GM12878 (cell line): ENCODE data around the gene KRT25. TPM values are rescaled to one million over a fixed set of nuclear protein-coding genes. Genes with fewer than 3 reads are reported as not detected.
A peak's percentile ranks its signal among the peaks of the same experiment; 100 is the strongest.

Source experiments
- ATAC-seq: fragments of 200-7000 bp; cut with Tn5 transposase; 3 replicates; pipeline ENCODE4 v1.9.1; 2020; ENCODE audit warnings: mild to moderate bottlenecking, moderate library complexity
- BruUV-seq: library from RNA; stranded (reverse); fragments of 400-500 nt; replicated peaks from 2 replicates; lab custom pipeline; 2021; lab: Mats Ljungman, UMichigan
- CTCF ChIA-PET: fragments of 300-600 bp; sonication (Branson Sonifier 250); formaldehyde crosslinking; extraction: SDS; loops from one replicate; lab custom pipeline; 2021; ENCODE audit warnings: inconsistent platforms; lab: Yijun Ruan, JAX
- POLR2A ChIA-PET: fragments of 350-600 bp; formaldehyde crosslinking; extraction: SDS; loops from one replicate; lab custom pipeline; 2021; ENCODE audit warnings: inconsistent platforms; lab: Charles Lee
- RAD21 ChIA-PET: fragments of 300-600 bp; sonication (Branson Sonifier 250); formaldehyde crosslinking; loops from one replicate; lab custom pipeline; 2023; ENCODE audit warnings: antibody characterized with exemption; ENCODE audit not compliant: unreplicated experiment; lab: Charles Lee
- SMC1A ChIA-PET: fragments of 300-600 bp; sonication (Branson Sonifier 250); formaldehyde crosslinking; loops from one replicate; lab custom pipeline; 2023; ENCODE audit not compliant: unreplicated experiment, uncharacterized antibody; lab: Charles Lee
- DNase-seq: peaks from one replicate; pipeline ENCODE4 v3.0.0-alpha.2; 2011; ENCODE audit warnings: low read depth, low spot score
- FAIRE-seq: peaks from 3 replicates; lab custom pipeline; 2011; peaks lifted over from hg19 to GRCh38; lab: Jason Lieb, UNC
- H2AFZ ChIP-seq: 2 replicates; pipeline ENCODE4 v1.6.0; 2011; ENCODE audit warnings: low read depth, low read length, control low read depth; ENCODE audit not compliant: control insufficient read depth
- H3K27ac ChIP-seq: 2 replicates; pipeline ENCODE4 v1.5.1; 2011; ENCODE audit warnings: control low read depth; ENCODE audit not compliant: control insufficient read depth, insufficient read depth
- H3K27me3 ChIP-seq, 2 experiments: replicated peaks in 1 of 2; 2 replicates each; pipeline versions ENCODE4 v1.6.0 to v1.6.1; 2011; ENCODE audit warnings: low read length in 1 of 2; ENCODE audit not compliant: control insufficient read depth in 2 of 2, insufficient read depth in 2 of 2
- H3K36me3 ChIP-seq, 2 experiments: 2 replicates each; pipeline ENCODE4 v1.5.1; 2011; ENCODE audit warnings: low read length in 1 of 2; ENCODE audit not compliant: control insufficient read depth in 2 of 2, insufficient read depth in 2 of 2
- H3K4me1 ChIP-seq: 2 replicates; pipeline ENCODE4 v1.6.1; 2011; ENCODE audit warnings: mild to moderate bottlenecking, low read length, moderate library complexity, mixed read lengths; ENCODE audit not compliant: control insufficient read depth, insufficient read depth
- H3K4me2 ChIP-seq: 2 replicates; pipeline ENCODE4 v1.6.0; 2011; ENCODE audit warnings: control low read depth; ENCODE audit not compliant: control insufficient read depth, insufficient read depth
- H3K4me3 ChIP-seq: fragments of 200-600 bp; sonication (generic); 2 replicates; pipeline ENCODE4 v1.5.1; 2016
- H3K79me2 ChIP-seq: 2 replicates; pipeline ENCODE4 v1.6.0; 2011; ENCODE audit warnings: low read length; ENCODE audit not compliant: control insufficient read depth, insufficient read depth
- H3K9ac ChIP-seq: 2 replicates; pipeline ENCODE4 v1.8.0; 2011; ENCODE audit warnings: low read length, control low read depth, mixed read lengths; ENCODE audit not compliant: control insufficient read depth, insufficient read depth
- H3K9me3 ChIP-seq: replicated peaks from 3 replicates; pipeline ENCODE4 v1.5.1; 2011; ENCODE audit warnings: mild to moderate bottlenecking, low read length; ENCODE audit not compliant: control insufficient read depth, insufficient read depth
- H4K20me1 ChIP-seq: 2 replicates; pipeline ENCODE4 v1.6.0; 2011; ENCODE audit not compliant: control insufficient read depth, insufficient read depth
- EZH2 ChIP-seq: IDR thresholded peaks from 2 replicates; pipeline ENCODE4 v1.6.1; 2012; ENCODE audit warnings: low read depth, mild to moderate bottlenecking, control low read depth, inconsistent platforms, low read length, borderline replicate concordance; ENCODE audit not compliant: control insufficient read depth
- NBN ChIP-seq: fragments of 450-650 bp; IDR thresholded peaks from 2 replicates; pipeline ENCODE4 v1.6.1; 2016
- RUNX3 ChIP-seq: IDR thresholded peaks from 2 replicates; pipeline ENCODE4 v1.6.1; 2012; ENCODE audit warnings: low read length, inconsistent platforms
- SREBF2 ChIP-seq: IDR thresholded peaks from 2 replicates; pipeline ENCODE4 v1.6.1; 2012; ENCODE audit warnings: mild to moderate bottlenecking, low read length
- WGBS: methylation state at CpG from one replicate; pipeline ENCODE4 v1.1.6; 2016; ENCODE audit warnings: low lambda C conversion rate; ENCODE audit not compliant: insufficient replicate concordance, insufficient coverage; ENCODE audit errors: missing lambda C conversion rate; 5-methylcytosine and 5-hydroxymethylcytosine counted together
- in situ Hi-C: fragments of 300-500 bp; cut with MboI; formaldehyde crosslinking; loops from 9 replicates; pipeline ENCODE4 v1.14.3; 2018; ENCODE audit warnings: mixed read lengths
- intact Hi-C: fragments of 100-400 bp; cut with micrococcal nuclease; formaldehyde crosslinking; loops from one replicate; pipeline ENCODE4 v1.14.2; 2022; ENCODE audit not compliant: unreplicated experiment
- polyA plus RNA-seq, 11 experiments: library from polyadenylated mRNA; depleted of rRNA in 4 of 11; unstranded in 6 of 11; stranded (reverse) in 5 of 11; fragments of >200 nt; fragmentation: Nextera tagmentation in 4 of 11; fragmentation: Illumina TruSeq in 1 of 11; extraction: Ambion mirVana in 4 of 11; extraction: Trizol in 1 of 11; gene quantifications; 1 replicate in 1 of 11; 2 replicates in 10 of 11; pipeline versions ENCODE4 v1.2.1 to v1.2.3, GENCODE V29; 2011 to 2016; ENCODE audit warnings: inconsistent platforms in 2 of 11, missing spikeins in 2 of 11, low read depth in 1 of 11
- total RNA-seq, 4 experiments: library from RNA; depleted of rRNA in 3 of 4; stranded (reverse); fragments of >200 nt in 3 of 4; fragmentation: Illumina TruSeq in 1 of 4; extraction: Trizol in 1 of 4; gene quantifications; 2 replicates each; pipeline versions ENCODE4 v1.2.1 to v1.2.3, GENCODE V29; 2013 to 2021
- TF ChIP-seq, protein P1 (sequence below): fragments of 450-650 bp; IDR thresholded peaks from 2 replicates; pipeline ENCODE4 v1.6.1; 2017; ENCODE audit warnings: mild to moderate bottlenecking, low read depth, inconsistent platforms; ENCODE audit not compliant: poor library complexity, severe bottlenecking
- TF ChIP-seq, protein P2 (sequence below), 3 experiments: IDR thresholded peaks in 2 of 3; conservative IDR thresholded peaks in 1 of 3; 2 replicates each; pipeline ENCODE4 v1.5.1; 2011; ENCODE audit warnings: low read depth in 3 of 3, low read length in 3 of 3, mild to moderate bottlenecking in 3 of 3, control low read depth in 2 of 3, moderate library complexity in 2 of 3, inconsistent platforms in 1 of 3, mixed read lengths in 1 of 3; ENCODE audit not compliant: control insufficient read depth in 2 of 3, insufficient read depth in 1 of 3; ENCODE audit errors: extremely low read depth in 1 of 3

Gene KRT25
- total and polyA plus RNA-seq, 10 of the 15 experiments (the other 5 are each of a cell fraction or from before 2014, with no cell fraction given): not detected

DNA sequence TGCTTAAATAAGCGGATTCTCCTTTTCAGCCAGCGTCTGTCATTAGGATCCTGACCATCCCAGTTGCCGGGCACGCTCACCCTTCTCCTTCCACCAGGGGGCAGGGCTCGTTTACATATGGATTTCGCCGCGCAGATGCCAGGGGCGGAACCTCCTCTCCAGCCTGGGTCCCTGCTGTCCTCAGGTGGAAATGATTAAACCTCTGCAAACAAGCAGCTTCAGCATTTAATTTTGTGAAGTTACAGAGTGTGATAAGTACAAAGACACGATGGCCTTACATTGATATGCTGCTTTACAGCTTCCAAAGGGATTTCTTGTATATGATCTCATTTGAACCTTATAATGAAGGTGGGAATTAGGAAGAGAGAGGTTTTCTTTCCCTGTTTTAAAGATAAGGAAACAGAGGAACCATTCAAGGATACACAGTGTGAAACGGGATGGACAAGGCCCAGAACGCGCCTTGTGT is 48.5 kb upstream of the KRT25 start (continued):
- TF ChIP-seq, protein P1, sequence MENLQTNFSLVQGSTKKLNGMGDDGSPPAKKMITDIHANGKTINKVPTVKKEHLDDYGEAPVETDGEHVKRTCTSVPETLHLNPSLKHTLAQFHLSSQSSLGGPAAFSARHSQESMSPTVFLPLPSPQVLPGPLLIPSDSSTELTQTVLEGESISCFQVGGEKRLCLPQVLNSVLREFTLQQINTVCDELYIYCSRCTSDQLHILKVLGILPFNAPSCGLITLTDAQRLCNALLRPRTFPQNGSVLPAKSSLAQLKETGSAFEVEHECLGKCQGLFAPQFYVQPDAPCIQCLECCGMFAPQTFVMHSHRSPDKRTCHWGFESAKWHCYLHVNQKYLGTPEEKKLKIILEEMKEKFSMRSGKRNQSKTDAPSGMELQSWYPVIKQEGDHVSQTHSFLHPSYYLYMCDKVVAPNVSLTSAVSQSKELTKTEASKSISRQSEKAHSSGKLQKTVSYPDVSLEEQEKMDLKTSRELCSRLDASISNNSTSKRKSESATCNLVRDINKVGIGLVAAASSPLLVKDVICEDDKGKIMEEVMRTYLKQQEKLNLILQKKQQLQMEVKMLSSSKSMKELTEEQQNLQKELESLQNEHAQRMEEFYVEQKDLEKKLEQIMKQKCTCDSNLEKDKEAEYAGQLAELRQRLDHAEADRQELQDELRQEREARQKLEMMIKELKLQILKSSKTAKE: no peak
- TF ChIP-seq, protein P2, sequence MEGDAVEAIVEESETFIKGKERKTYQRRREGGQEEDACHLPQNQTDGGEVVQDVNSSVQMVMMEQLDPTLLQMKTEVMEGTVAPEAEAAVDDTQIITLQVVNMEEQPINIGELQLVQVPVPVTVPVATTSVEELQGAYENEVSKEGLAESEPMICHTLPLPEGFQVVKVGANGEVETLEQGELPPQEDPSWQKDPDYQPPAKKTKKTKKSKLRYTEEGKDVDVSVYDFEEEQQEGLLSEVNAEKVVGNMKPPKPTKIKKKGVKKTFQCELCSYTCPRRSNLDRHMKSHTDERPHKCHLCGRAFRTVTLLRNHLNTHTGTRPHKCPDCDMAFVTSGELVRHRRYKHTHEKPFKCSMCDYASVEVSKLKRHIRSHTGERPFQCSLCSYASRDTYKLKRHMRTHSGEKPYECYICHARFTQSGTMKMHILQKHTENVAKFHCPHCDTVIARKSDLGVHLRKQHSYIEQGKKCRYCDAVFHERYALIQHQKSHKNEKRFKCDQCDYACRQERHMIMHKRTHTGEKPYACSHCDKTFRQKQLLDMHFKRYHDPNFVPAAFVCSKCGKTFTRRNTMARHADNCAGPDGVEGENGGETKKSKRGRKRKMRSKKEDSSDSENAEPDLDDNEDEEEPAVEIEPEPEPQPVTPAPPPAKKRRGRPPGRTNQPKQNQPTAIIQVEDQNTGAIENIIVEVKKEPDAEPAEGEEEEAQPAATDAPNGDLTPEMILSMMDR (IDR thresholded peaks at IDR 0.05 in 2 of 3, conservative IDR thresholded peaks at IDR 0.05 in 1 of 3; ENCODE audit: control insufficient read depth in 2 of 3, extremely low read depth in 1 of 3, insufficient read depth in 1 of 3, low read depth in 3 of 3, low read length in 3 of 3): peak; percentile 84 to 90 (median 86)
- TF ChIP-seq EZH2 (no peak), SREBF2 (no peak)

DNA sequence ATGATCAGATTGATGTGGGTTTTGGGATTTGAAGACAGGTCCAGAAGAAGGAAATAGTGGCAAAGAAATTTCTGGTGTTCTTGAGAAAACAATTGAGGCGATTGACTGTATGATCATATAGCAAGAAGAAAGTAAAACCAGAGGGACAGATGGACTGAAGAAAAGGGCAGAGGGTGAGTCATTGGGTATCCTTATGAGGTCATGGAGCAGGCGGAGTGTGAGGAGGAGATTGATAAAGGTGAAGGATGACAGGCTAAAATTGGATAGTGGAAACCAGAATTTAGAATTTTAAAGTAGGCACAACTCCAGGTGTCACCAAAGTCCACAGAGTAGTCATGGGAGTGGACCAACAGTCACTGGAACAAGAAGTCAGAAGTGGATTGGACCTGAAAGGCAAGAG is 46.0 kb upstream of the KRT25 start:
- H2AFZ ChIP-seq: no peak overlapping the region
- FAIRE-seq: no peak
- no peak for DNase-seq
- no peaks in the 10 kb centered on the region for H4K20me1 ChIP-seq
- H3K9ac ChIP-seq: no peak overlapping the region
- POLR2A ChIA-PET: no interaction called here
- no peak overlapping the region for H3K4me2 ChIP-seq
- H3K27me3 ChIP-seq: peaks cover 6 to 11% of the 10 kb centered on the region in 2 experiments; a peak in 3 of 4 replicates
- no peak for TF ChIP-seq RUNX3
- no peak for TF ChIP-seq NBN
- TF ChIP-seq, all 136 proteins: peak for 0
- no peaks in the 10 kb centered on the region for H3K79me2 ChIP-seq
- 0% methylated on average over 2 of the region's 2 CpGs for WGBS
- no TSS peak for BruUV-seq
- H3K27ac ChIP-seq: no peak overlapping the region
- RAD21 ChIA-PET: interaction anchor here (1.0 kb wide), 1 partner anchor 177 kb away, joined by 3 read pairs; no protein-coding TSS in a partner anchor
- H3K9me3 ChIP-seq: no peaks in the 10 kb centered on the region
- CTCF ChIA-PET: interaction anchor here (0.9 to 1.2 kb wide), 2 partner anchors 10 to 181 kb away, joined by 3 to 4 read pairs; no protein-coding TSS in a partner anchor
- SMC1A ChIA-PET: interaction anchor here (1.3 kb wide), 1 partner anchor 9 kb away, joined by 3 read pairs; no protein-coding TSS in a partner anchor
- H3K36me3 ChIP-seq: no peaks in the 10 kb centered on the region
- H3K4me1 ChIP-seq: no peaks in the 10 kb centered on the region
- no peak overlapping the region for H3K4me3 ChIP-seq
- in situ Hi-C loops (loop anchor here (5.0 kb wide), 2 partner anchors 184 to 861 kb away; no protein-coding TSS in a partner anchor), intact Hi-C loops (loop anchor here (5.0 kb wide), 3 partner anchors 56 to 861 kb away; no protein-coding TSS in a partner anchor)
- no peak for ATAC-seq
